Measurements from ENCODE around the gene SRSF3.

DNA sequence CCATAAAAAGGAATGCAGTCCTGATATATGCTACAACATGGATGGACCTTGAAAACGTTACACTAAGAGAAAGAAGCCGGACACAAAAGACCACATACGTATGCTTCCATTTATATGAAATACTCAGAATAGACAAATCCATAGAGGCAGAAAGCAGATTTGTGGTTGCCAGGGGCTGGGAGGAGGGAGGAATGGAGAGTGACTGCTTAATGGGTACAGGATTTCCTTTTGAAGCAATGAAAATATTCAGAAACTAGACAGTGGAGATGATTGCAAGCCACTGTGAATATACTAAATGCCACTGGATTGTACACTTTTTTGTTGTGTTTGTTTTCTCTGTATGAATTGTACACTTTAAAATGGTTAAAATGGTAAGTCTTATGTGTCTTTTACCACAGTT, 54.9 kb downstream of the SRSF3 start:
- TF ChIP-seq, protein P1, sequence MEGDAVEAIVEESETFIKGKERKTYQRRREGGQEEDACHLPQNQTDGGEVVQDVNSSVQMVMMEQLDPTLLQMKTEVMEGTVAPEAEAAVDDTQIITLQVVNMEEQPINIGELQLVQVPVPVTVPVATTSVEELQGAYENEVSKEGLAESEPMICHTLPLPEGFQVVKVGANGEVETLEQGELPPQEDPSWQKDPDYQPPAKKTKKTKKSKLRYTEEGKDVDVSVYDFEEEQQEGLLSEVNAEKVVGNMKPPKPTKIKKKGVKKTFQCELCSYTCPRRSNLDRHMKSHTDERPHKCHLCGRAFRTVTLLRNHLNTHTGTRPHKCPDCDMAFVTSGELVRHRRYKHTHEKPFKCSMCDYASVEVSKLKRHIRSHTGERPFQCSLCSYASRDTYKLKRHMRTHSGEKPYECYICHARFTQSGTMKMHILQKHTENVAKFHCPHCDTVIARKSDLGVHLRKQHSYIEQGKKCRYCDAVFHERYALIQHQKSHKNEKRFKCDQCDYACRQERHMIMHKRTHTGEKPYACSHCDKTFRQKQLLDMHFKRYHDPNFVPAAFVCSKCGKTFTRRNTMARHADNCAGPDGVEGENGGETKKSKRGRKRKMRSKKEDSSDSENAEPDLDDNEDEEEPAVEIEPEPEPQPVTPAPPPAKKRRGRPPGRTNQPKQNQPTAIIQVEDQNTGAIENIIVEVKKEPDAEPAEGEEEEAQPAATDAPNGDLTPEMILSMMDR (IDR thresholded peaks at IDR 0.05): no peak
- no peak for TF ChIP-seq POLR2A (IDR thresholded peaks at IDR 0.05)

Measured in lower leg skin (tissue), 3 donors.